GM12873 (cell line): ENCODE results near the gene PTBP3.

Experiments used
- TF ChIP-seq, protein P1 (sequence below): IDR thresholded peaks from 2 replicates; pipeline ENCODE4 v1.5.1; 2012; ENCODE audit warnings: low read depth, mild to moderate bottlenecking, moderate library complexity, low read length, control low read depth; ENCODE audit not compliant: insufficient read depth; ENCODE audit errors: missing control alignments

Gene PTBP3

DNA sequence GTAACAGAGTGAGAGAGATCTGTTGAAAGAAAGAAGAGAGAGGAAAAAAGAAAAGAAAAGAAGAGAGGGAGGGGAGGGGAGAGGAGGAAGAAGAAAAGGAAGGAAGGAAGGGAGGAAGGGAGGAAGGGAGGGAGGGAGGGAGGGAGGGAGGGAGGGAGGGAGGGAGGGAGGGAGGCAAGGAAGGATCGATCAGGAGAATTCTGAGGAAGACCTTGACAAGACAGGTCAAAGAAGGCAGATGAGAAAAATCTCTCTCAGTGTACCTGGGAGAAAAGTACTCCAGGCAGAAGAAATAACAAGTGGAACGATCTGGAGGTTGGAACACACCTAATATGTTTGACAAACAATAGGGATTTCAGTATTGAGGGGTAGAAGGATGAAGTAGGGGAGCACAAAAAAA is 93.7 kb downstream of the PTBP3 start:
- TF ChIP-seq, protein P1, sequence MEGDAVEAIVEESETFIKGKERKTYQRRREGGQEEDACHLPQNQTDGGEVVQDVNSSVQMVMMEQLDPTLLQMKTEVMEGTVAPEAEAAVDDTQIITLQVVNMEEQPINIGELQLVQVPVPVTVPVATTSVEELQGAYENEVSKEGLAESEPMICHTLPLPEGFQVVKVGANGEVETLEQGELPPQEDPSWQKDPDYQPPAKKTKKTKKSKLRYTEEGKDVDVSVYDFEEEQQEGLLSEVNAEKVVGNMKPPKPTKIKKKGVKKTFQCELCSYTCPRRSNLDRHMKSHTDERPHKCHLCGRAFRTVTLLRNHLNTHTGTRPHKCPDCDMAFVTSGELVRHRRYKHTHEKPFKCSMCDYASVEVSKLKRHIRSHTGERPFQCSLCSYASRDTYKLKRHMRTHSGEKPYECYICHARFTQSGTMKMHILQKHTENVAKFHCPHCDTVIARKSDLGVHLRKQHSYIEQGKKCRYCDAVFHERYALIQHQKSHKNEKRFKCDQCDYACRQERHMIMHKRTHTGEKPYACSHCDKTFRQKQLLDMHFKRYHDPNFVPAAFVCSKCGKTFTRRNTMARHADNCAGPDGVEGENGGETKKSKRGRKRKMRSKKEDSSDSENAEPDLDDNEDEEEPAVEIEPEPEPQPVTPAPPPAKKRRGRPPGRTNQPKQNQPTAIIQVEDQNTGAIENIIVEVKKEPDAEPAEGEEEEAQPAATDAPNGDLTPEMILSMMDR, result no peak

DNA sequence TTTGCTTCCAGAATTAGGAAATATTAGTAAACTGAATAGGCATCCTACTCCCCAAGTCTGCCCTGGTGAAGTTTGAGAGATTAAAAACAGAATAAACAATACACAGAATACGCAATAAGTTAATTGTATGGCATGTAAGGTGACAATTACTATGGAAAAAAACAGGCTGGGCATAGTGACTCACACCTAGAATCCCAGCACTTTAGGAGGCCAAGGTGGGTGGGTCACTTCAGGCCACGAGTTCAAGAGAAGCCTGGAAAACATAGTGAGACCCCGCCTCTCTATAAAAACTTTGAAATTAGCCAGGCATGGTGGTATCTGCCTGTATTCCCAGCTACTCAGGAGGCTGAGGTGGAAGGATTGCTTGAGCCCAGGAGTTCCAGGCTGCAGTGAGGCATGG is 94.1 kb downstream of the PTBP3 start:
- TF ChIP-seq, protein P1, result no peak

DNA sequence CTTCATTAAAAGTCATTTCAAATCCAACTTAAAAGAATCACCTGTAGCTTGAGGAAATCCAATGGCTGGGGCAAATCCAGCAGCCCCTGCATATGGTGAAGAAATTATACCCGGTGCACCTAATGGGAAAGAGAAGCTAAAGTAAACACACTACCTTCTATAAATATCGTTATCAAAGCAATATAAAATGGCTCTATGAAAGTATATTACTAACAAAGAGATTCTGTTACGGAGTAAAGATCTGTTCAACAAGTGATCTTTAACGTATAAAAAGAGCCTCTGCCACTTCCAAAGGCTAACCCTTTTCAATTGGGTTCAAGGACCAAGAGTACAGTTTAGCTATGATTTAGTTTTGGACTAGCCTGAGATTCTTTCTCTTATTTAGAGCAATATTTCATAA is 98.6 kb downstream of the PTBP3 start:
- TF ChIP-seq, protein P1, result no peak

DNA sequence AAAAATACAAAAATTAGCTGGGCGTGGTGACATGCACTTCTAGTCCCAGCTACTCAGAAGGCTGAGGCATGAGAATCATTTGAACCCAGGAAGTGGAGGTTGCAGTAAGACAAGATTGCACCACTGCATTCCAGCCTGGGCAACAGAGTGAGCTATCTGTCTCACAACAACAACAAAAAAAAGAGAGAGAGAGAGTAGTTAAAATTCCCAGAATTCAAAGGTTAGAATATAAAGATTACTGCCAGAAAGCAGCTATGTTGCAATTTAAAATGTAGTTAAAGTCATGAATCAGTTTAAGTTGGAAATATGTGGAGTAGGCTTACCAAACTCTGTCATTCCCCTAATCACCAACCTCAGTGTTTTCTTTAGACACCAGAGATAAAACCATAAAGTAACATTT is 99.7 kb downstream of the PTBP3 start:
- TF ChIP-seq, protein P1, result no peak

DNA sequence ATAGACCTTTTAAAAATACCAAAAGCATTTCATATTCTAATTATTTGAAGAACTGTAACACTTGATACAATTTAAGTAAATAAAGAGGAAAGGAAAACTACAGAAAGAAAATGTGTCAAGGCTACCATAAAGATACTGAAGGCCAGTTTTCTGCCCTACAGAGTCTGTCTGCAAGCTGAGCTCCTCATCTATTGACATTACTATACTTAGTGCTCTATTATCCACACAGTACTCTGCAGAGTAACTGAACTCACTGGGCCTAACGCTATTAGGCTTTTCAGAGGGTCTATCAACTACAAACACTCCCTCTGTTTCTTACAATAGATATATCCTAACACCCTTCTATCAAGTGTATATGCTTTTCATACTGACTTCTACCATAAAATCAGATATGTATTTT is 101.2 kb downstream of the PTBP3 start:
- TF ChIP-seq, protein P1, result no peak

DNA sequence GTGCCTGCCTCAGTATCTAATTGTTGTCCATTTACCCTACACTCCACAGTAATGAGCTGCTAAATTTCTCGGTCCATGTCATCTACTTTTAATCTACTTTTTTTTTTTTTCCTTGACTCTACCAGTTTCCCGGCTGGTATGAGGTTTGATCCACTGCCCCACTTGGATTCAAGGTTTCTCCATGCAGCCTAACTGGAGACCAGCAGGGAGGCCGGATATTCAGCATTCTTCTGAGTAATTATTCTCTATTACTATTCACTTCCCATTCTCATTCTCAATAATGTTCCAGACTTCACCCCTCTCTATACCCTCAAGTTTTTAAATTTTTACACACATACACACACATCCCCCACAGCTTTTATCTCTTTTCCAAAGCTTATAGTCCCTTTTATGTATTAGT is 107.3 kb downstream of the PTBP3 start:
- TF ChIP-seq, protein P1, result no peak

DNA sequence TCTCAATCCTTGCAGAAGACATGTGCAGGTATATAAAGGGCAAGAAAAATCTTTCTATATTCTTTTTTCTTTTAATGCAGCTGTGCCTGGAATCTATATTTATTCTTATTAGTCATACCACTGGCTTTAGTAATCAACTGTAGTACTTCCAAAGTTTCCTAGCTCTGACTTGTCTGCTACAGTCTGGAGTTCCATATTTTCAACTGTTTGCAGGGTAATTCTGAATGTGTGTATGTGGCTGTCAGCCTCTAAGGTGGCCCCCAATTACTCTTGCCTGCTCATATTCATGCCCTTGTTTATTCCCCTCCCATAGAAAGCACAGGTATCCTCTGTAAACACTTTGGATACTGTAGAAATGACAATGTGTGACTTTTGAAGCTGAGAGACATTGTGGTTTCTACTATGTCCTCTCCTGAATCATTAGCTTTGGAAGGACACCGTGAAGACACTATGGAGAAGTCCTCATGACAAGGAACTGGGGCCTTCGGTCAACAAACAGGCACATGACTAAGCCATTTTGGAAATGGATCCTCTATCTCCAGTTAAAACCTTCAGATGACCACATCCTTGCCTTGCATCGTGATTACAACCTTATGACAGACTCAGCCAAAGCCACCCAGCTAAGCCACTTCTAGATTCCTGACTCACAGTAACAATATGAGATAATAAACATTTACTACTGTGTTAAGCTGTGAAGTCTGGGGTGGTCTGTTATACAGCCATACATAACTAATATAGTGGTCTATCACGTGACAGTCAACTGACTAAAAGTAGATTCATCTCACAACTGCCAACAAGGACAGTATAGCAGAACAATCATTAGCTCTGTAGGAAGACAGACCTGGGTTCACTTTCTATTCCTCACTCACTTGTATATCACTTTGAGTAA is 108.8 kb downstream of the PTBP3 start:
- TF ChIP-seq, protein P1, result no peak
